ENCODE data around the gene MAPK8IP2.
"Not testable (repeated sequence)": the region's sequence is repeated elsewhere in the genome, so short reads cannot be mapped to it uniquely, and the experiment has no call there.

Gene MAPK8IP2

DNA sequence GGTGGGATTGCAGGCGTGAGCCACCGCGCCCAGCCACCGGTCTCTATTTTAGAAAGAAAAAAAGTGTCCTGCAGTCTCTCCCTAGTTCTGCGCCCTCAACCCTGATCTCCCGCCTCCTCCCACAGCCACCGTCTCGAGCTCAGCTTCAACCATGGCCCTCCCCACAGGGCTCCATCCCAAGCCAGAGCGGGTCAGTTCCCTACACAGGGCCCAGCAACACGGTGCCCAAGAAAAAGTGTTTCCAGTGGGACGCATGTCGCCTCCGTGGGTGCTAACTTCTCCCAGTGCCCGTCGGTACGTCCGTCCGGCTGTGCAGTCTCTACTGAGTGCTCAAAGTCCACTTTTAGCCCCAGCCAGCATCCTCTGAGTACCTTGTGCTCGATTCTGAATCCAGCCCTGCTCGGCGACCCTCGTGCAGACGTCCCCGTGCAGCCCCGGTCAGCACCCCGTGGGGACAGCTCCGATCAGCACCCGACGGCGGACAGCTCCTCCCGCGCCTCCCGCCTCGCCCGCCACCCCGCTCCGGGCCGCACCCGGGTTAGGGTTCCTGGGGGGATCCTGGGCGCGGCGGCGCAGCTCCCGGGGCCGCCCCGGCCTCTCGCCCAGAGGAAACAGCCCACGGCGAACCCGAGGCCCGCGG lies 657 bp upstream of the MAPK8IP2 start:
- DNase-seq (ENCODE audit: low spot score): no peak

DNA sequence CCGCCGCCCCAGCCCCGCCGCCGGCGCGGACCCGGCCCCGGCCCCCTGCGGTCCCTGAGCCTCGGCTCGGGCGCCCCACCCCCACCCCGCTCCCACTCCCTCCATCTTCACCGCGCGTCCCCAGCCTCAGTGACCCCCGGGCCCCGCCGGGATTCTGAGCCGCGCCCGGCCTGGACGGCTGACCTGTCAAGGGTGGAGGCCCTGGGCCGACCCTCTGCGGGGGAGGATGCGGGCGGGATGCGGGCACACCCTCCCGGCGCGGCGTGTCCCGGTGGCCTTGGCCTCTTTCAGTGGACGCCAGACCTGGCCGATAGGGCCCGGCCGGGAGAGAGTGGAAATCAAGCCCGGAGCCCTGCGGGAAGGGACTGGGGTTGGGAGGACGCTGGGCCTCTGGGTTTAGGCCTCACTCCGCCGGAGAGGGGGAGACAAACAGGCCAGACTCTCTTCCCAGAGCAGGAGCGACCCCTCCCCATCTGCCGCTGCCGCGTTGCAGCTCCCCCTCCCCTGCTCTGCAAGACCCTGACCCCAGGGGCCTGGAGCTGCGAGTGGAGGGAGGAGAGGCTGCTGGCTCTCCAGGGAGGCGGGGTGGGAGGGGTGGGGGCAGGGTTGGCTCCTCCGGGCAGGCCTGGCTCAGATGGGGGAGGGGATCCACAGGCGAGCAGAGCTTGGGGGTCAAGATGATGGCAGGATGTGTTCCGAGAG lies 525 bp downstream of the MAPK8IP2 start:
- DNase-seq (ENCODE audit: low spot score): no peak

DNA sequence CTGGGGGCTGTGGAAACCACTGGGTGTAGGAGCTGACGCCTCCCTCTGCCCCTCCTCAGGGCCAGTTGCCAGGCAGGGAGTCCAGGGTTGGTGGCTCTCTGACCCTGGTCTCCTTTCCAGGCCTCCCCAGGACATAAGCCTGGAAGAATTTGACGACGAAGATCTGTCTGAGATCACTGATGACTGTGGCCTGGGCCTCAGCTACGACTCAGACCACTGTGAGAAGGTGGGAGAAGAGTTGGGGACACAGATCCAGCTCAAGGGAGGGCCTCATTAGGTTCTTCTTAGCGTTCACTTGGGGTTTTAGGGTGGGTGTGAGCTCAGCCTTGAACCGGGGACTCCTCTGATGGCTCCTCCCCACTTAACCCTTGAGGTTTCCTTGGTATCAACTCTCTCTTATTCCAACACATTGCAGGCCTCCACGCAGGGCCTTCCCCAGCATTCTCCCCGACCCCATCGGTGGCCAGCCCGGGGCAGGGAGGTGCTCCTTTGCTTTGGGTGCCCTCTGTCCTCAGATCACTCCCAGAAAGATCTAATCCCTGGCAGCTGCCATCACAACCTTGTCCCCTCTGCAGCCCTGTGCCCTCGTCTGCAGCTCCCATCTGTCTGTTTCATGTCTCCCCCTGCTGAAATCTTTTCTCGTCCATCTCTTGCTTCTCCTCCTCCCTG lies 1.2 kb downstream of the MAPK8IP2 start:
- no peak for DNase-seq (ENCODE audit: low spot score)

DNA sequence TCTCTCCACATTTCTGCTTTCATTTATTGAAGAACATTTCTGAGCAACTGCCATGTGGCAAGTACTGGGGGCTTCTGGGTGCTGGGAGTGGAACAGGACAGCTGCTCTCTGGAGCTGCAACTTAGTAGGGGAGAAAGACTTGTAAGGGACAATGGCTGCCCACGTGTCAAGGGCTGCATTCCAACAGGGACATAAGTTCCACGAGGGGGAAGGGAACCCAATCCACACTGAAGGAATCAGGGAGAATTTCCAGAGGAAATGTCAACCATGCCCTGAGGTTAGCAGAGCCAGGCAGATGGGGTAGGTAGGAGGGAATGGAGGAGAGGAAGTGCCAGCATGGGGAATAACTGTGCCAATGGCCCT lies 1.7 kb downstream of the MAPK8IP2 start:
- no peak for DNase-seq (ENCODE audit: low spot score)

DNA sequence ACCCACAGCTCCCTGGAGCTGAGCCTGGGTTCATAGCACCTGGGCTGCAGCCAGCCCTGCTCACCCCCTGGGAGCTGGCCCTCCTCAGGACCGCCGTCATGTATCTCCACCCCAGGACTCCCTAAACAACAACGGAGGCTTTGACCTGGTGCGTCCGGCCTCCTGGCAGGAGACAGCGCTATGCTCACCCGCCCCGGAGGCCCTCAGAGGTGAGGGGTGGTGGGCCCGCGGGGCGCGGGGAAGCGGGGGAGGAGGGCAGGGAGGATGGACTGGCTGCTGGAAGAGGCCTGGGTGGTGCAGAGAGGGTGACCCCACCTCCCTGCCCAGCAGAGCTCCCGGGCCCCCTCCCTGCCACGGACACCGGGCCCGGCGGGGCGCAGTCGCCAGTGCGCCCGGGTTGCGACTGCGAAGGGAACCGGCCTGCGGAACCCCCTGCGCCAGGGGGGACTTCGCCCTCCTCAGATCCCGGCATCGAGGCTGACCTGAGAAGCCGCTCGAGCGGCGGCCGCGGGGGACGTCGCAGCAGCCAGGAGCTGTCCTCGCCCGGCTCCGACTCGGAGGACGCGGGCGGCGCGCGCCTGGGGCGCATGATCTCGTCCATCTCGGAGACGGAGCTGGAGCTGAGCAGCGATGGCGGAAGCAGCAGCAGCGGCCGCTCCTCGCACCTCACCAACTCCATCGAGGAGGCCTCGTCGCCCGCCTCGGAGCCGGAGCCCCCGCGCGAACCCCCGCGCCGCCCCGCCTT lies 3.1 kb downstream of the MAPK8IP2 start:
- no peak for DNase-seq (ENCODE audit: low spot score)

DNA sequence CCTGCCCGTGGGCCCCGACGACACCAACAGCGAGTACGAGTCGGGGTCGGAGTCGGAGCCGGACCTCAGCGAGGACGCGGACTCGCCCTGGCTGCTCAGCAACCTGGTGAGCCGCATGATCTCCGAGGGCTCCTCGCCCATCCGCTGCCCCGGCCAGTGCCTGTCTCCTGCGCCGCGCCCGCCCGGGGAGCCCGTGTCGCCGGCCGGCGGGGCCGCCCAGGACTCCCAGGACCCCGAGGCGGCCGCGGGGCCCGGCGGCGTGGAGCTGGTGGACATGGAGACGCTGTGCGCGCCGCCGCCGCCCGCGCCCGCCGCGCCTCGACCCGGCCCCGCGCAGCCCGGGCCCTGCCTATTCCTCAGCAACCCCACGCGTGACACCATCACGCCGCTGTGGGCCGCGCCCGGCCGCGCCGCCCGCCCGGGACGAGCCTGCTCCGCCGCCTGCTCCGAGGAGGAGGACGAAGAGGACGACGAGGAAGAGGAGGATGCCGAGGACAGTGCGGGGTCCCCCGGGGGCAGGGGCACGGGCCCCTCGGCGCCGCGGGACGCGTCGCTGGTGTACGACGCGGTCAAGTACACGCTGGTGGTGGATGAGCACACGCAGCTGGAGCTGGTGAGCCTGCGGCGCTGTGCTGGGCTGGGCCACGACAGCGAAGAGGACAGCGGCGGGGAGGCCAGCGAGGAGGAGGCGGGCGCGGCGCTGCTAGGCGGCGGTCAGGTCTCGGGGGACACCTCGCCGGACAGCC lies 3.8 kb downstream of the MAPK8IP2 start:
- no peak for DNase-seq (ENCODE audit: low spot score)

DNA sequence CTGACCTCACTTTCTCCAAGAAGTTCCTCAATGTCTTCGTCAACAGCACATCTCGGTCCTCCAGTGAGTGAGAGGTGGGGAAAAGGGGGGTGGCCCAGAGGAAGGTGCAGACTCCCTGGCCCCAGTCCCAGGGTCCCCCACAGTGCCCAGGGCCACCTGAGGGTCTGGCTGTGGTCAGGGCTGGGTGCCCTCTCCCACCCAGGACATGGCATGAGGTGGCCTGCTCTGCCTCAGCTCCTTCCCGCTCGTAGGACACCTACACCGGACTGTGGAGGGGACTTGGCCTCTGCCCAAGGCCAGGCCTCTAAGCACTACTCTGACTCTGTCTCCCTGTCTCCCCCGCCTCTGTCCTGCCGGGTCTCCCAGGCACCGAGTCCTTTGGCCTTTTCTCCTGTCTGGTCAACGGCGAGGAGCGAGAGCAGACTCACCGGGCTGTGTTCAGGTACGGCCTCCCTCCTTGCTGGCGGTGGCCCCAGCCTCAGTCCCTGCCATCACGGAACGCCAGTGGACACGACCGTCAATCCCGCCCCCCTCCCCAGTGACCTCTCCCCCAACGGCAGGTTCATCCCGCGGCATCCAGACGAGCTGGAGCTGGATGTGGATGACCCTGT lies 4.5 kb downstream of the MAPK8IP2 start:
- DNase-seq (ENCODE audit: low spot score): no peak

DNA sequence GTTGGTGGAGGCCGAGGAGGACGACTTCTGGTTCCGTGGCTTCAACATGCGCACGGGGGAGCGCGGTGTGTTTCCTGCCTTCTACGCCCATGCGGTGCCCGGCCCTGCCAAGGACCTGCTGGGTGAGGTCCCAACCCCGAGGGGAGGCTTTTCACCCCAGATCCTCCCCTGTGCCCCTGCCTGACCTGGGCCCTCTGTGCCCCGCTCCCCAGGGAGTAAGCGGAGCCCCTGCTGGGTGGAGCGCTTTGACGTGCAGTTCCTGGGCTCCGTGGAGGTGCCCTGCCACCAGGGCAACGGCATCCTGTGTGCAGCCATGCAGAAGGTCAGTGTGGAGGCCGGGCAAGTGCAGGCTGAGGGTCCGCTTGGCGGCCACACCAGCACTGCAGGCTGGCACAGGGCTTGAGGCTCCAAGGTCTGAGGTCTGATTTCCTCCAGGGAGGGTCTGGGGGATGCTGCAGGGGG lies 5.1 kb downstream of the MAPK8IP2 start:
- DNase-seq (ENCODE audit: low spot score): no peak

DNA sequence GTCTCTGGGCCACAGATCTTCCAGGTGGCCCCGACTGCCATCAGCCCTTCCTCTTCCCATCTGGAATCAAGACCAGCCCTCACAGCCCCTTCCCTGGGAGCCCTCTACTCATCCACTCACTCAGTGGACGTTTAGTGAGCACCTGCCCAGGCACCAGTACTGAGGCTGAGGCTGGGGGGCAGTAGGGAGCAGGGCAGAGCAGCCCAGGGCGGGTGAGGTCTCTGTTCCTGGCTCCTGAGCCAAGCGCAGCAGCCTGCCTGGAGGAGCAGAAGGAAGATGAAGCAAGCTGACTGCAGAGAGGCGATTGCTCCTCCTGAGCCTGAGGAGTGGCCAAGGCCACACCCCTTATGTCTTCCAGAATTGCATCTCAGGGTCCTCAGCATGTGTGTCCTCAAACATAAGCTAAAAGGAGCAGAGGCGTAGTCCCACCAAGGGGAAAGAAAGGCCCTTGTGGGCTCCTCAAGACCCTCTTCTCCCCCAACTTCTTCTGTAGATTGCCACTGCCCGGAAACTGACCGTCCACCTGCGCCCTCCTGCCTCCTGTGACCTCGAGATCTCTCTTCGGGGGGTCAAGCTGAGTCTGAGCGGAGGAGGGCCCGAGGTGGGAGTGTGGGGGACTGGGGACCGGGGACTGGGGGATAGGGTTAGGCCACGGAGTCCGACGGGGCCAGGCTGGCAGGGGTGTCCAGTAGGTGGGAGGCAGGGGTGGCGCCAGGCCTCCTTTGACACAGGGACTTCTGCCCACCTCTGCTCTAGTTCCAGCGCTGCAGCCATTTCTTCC lies 5.8 kb downstream of the MAPK8IP2 start:
- no peak for DNase-seq (ENCODE audit: low spot score)

DNA sequence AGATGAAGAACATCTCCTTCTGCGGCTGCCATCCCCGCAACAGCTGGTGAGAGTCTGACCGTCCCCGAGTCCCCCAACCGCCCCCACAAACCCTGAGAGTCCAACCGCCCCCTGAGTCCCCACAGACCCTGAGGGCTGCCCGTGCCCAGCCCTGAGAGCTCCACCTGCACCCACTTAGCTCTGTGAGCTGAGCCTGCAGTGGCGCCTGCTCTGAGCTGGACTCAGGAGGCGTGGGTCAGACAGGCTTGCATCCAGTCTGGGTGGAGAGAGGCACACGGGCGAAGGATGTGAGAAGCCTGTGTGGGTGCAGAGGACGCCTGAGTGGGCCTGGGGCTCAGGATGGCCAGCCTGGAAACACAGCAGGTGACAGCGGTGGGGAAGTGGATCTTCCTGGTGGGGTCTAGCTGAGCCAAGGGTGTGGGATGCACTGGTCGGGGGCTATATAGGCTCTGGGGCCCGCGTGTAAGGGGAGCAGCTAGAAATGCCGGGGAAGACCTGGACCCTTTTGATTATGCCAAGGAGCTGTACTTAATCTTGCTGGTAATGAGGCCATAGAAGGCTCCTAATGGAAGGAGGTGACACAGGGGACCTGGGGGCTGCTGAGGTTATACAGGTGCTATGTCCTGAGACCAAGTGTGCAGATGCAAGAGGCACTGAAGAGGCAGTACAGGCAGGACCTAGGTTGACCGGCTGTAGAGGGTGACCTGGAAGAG lies 6.5 kb downstream of the MAPK8IP2 start:
- no peak for DNase-seq (ENCODE audit: low spot score)

DNA sequence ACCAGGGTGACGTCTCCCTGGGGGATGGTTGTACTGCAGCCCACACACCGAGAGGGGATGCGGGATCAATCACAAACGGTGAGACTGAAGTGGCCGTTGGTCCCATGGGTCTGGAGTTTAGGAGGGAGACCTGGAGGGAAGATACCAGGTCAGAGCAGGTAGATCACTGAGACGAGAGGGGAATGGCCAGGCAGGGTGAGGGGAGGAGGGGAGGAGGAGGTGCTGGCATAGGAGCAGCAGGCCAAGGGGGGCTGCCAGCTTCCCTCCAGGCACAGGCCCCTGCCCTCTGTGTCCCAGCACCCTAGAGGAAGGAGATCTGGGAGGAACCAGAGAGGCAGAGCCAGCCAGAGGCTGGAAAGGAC lies 7.0 kb downstream of the MAPK8IP2 start:
- DNase-seq (ENCODE audit: low spot score): no peak

DNA sequence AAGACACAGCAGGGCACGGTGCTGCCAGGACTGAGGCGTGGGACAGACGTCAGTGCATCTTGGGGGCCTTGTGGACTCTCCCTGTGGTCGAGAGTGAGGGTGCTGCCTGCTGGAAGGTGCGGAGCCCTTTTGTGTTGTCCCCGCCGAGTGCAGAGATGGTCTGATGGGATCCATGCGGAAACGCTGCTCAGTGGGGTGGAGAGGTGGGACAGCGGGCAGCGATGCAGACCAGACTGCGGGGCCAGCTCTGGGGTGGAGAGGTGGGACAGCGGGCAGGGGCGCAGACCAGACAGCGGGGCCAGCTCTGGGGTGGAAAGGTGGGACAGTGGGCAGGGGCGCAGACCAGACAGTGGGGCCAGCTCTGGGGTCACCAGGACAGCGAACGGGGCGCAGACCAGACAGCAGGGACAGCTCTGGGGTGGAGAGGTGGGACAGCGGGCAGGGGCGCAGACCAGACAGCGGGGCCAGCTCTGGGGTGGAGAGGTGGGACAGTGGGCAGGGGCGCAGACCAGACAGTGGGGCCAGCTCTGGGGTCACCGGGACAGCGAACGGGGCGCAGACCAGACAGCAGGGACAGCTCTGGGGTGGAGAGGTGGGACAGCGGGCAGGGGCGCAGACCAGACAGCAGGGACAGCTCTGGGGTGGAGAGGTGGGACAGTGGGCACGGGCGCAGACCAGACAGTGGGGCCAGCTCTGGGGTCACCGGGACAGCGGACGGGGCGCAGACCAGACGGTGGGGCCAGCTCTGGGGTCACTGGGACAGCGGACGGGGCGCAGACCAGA lies 7.7 kb downstream of the MAPK8IP2 start:
- not testable (repeated sequence) for DNase-seq (ENCODE audit: low spot score)

DNA sequence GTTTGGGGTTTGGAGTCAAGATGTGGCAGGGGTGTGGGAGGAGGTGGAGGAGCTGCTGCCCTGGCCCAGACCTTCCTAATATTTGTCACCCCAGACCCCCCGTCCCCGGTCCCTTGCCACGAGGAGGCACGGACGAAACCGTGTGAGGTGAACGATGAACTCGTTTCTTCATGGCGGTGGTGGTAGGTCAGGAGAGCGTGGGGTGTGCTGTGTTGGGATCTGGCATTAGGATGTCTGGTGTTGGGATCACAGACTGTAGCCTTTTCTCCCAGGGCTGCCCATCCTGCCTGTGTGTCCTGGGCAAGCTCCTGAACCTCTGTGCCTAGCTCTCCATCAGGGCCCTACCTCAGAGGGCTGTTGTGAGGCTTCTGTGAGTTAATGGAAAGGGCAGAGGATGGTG lies 8.4 kb downstream of the MAPK8IP2 start:
- no peak for DNase-seq (ENCODE audit: low spot score)

DNA sequence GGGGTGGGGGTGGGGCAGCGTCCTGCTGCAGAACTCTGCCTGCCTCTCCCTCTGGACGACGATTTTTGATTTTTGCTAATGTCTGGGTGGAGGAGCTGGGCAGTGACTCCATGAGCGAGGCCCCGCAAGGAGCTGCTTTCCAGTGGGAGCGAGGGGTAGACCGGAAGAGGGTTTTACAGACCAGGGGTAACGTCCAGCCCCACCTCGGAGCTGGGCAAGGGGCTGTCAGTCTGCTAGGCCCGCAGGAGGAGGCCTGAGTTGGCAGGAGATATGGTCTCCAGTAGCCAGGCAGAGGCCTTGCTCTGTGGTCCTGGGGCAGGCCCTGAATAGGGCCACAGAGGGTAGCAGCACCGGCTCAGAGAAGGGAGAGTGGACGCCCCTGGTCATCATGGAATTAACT lies 9.0 kb downstream of the MAPK8IP2 start:
- DNase-seq (ENCODE audit: low spot score): no peak

DNA sequence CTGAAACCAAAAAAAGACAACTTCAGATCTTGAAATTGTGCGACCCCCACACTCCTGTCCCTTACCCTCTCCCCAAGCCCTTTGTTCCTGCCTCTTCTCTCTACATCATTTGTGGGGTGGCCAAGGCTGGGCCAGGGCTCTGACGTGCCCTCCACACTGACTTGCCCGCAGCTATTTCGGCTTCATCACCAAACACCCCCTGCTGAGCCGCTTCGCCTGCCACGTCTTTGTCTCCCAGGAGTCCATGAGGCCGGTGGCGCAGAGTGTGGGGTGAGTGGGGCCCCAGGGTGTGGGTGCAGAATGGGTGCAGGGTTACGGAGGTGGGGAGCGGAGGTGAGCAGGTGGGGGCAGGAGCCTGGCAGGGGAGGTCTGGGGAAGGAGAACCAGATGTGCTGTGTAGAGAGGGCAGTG lies 9.5 kb downstream of the MAPK8IP2 start:
- DNase-seq (ENCODE audit: low spot score): no peak

DNA sequence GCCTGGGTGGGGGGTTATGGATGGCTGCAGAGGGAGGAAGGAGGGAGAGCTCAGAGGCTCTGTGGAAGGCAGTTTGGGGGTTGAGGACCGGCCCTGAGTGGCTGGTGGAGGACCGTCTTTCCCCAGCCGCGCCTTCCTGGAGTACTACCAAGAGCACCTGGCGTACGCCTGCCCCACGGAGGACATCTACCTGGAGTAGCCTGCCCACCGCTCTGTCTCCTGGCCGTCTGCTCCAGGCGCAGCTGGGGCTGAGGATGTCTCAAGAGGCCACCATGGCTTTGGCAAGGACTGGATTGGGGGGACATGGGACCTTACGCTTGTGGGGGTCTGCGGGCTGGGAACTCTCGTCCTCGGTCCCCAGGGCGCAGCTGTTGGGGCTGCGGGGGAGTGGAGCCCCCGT lies 10.0 kb downstream of the MAPK8IP2 start:
- no peak for DNase-seq (ENCODE audit: low spot score)

DNA sequence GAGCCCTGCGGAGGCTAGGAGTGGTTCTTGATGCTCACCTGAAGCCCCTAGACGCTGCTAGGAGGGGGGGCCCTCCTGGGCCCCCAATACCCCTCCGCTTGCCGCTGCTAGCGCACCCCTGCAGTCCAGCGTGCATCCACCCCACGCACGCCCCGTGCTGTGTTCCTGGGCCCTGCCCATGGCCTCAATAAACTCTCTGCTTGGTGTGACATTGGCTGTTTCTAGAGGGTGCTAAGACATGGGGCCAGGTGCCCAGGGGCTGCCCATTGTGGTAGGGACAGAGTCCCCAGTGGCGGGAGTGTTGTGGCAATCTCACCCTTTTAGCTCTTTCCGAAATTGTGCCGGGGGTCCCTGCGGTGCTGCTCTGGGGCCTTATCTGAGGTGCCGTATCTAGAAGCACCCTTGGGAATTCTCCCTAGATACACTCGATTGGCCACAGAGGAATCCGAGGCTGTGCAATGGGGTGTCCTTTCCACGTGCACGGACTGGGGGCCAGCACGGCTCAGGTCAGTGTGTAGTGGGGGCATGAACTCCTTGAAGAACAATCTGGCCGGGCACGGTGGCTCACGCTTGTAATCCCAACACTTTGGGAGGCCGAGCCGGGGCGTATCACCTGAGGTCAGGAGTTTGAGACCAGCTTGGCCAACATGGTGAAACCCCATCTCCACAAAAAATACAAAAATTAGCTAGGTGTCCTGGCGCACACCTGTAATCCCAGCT lies 10.9 kb downstream of the MAPK8IP2 start:
- DNase-seq (ENCODE audit: low spot score): no peak

DNA sequence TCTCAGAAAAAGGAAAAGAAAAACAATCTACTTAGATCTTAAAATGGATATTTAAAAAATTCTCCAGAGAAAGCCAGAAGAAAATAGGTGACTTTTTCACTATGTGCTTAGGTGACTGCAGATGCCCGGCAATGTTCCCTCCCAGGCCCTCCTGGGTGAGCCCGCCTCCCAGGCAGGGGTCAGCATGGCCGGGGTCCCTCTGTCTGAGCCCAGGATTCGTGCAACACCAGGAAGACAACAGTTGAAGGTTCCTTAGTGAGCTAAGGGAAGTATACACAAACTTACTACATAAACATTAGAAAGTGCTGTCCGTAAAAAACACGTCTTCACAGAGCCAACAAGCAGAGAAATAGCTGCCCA lies 11.6 kb downstream of the MAPK8IP2 start:
- DNase-seq (ENCODE audit: low spot score): no peak

Data from globus pallidus (tissue), 1 donor.